ENCODE measurements around the gene NFAM1.

Gene NFAM1

GRCh38 chr22:42368379-42369249 is 63.6 kb downstream of the NFAM1 start:
- no peak for DNase-seq (ENCODE audit: low spot score)
- TF ChIP-seq CTCF (IDR thresholded peaks at IDR 0.05; ENCODE audit: extremely low read depth, missing control alignments): no peak

- DNase-seq (ENCODE audit: low spot score): no peak
- TF ChIP-seq CTCF (IDR thresholded peaks at IDR 0.05; ENCODE audit: extremely low read depth, missing control alignments): no peak
Measured at GRCh38 chr22:42367980-42368378, 64.2 kb downstream of the NFAM1 start.

- no peak for DNase-seq (ENCODE audit: low spot score)
- no peak for TF ChIP-seq CTCF (IDR thresholded peaks at IDR 0.05; ENCODE audit: extremely low read depth, missing control alignments)
Measured at GRCh38 chr22:42366806-42367581, 65.2 kb downstream of the NFAM1 start.

- no peak for TF ChIP-seq CTCF (IDR thresholded peaks at IDR 0.05; ENCODE audit: extremely low read depth, missing control alignments)
- DNase-seq (ENCODE audit: low spot score): no peak
Measured at GRCh38 chr22:42365942-42366695, 66.1 kb downstream of the NFAM1 start.

GRCh38 chr22:42365111-42365865 is 66.9 kb downstream of the NFAM1 start:
- TF ChIP-seq CTCF (IDR thresholded peaks at IDR 0.05; ENCODE audit: extremely low read depth, missing control alignments): no peak
- no peak for DNase-seq (ENCODE audit: low spot score)

GRCh38 chr22:42364604-42365110 is 67.5 kb downstream of the NFAM1 start:
- no peak for DNase-seq (ENCODE audit: low spot score)
- TF ChIP-seq CTCF (IDR thresholded peaks at IDR 0.05; ENCODE audit: extremely low read depth, missing control alignments): no peak

All from GM20000 (cell line).